Hypothalamus (tissue), 51 donors: ENCODE measurements around the gene TRIM46.
A peak's percentile ranks its signal among the peaks of the same experiment; 100 is the strongest.

Experiments
- DNase-seq, 51 donors: peaks; one replicate each; lab custom pipeline; 2025; lab: John Stamatoyannopoulos, UW

TRIM46 gene, protein sequence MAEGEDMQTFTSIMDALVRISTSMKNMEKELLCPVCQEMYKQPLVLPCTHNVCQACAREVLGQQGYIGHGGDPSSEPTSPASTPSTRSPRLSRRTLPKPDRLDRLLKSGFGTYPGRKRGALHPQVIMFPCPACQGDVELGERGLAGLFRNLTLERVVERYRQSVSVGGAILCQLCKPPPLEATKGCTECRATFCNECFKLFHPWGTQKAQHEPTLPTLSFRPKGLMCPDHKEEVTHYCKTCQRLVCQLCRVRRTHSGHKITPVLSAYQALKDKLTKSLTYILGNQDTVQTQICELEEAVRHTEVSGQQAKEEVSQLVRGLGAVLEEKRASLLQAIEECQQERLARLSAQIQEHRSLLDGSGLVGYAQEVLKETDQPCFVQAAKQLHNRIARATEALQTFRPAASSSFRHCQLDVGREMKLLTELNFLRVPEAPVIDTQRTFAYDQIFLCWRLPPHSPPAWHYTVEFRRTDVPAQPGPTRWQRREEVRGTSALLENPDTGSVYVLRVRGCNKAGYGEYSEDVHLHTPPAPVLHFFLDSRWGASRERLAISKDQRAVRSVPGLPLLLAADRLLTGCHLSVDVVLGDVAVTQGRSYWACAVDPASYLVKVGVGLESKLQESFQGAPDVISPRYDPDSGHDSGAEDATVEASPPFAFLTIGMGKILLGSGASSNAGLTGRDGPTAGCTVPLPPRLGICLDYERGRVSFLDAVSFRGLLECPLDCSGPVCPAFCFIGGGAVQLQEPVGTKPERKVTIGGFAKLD

DNA sequence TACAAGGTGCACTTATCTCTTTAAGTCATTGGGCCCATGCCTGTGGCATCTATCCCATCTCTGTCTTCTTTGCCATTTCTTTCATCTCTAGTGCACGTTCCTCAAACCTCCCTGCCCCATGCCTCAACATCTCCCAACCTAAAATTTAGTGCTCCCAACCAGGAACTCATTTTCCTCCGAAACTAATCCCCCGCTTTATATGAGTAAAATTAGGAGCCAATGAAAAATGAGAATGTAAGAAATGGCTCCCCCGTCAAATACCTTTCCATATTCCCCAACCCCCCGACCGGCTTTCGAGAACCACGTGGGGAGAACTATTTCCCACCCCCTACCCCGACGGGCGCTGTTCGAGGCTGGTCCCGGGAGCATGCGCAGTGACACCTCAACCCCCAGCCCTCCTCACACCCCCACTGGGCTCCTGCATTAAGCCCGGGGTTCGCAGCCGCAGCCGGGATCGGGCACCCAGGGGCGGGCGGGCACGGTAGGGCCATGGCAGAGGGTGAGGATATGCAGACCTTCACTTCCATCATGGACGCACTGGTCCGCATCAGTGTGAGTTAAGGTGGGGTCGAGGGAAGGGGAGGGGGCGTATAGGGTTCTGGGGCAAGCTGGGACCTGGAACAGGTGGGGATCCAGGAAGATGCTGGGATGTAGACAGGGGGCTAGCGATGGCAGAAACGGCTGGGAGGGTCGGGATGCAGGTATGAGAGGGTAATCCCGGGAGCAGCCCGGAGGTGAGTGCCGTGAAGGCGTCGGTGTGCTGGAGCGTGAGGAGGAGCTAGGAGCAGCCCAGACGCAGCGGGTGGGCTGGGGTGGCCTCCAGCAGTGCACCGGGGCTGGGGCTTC is at the start of gene TRIM46:
Gene TRIM46, plus strand, starts transcription at position 372 of the 846 bp plus-strand sequence. Its CDS starts 118 bp downstream, at position 490.
- DNase-seq, result peak in 34 of 51 donors; percentile 18 to 89 (median 49)

DNA sequence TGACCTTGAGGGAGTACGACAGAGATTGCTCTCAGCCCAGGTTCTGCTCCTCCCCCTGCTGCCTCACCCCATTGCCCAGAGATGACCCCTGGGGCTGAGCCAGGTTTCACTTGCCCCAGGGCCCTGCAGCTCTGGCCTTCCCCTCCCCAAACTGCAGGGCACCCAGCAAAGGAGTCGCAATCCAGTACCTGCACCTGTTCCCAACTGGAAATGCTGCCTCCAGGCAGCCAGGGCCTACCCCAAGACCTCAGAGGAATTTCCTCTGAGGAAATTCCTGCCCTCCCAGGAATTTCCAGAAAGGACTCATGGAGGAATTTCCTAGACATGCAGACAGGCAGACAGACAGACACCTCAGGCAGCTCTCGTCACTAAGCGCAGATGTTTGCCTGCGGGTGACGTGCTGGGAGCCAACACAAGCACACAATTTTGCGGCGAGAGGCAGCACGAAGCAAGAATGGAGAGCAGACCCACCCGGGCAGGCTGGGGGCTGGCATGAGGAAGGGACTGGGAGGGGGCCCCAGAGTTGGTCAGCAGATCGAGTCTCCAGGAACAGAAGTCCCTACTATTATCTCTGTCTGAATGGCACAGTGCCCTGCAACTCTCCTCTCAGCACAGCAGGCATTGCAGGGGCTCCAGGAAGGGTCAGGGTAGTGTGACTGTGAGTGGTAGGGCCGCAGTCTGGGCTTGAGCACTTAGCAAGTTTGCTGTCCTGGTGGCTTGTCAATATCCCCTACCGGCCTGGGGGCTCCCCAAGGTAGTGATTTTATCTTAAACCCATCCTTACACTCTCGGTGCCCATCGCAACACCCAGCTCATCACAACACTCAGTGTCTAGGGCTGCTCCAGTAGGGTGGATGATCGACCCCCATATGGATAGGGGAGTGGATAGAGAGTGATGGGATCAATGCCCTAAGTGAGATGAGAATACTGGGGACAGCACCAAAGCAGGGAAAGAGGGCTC is 48.9 kb upstream of the TRIM46 start:
- DNase-seq, result no peak

DNA sequence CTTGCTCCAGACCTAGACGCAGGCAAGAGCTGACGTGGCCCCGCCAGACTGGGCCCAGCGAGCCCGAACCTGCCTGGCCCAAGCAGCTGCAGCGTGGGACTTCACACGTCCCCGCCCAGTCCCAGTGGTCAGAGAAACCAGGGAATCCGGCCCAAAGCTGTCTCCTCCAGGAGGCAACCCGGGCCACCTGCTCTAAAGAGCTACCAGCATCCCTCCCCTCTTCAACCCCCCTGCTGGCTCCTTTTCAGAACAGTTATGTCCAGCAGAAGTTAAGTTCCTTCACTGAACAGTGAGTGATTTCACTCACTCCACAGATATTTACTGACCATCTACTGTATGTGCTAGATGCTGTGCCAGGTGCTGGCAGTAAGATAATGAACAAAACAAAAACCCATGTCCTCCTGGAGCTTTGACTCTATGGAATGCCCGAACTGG is 48.1 kb upstream of the TRIM46 start:
- peak in 4 of 51 donors; percentile 8 to 43 (median 18) for DNase-seq

DNA sequence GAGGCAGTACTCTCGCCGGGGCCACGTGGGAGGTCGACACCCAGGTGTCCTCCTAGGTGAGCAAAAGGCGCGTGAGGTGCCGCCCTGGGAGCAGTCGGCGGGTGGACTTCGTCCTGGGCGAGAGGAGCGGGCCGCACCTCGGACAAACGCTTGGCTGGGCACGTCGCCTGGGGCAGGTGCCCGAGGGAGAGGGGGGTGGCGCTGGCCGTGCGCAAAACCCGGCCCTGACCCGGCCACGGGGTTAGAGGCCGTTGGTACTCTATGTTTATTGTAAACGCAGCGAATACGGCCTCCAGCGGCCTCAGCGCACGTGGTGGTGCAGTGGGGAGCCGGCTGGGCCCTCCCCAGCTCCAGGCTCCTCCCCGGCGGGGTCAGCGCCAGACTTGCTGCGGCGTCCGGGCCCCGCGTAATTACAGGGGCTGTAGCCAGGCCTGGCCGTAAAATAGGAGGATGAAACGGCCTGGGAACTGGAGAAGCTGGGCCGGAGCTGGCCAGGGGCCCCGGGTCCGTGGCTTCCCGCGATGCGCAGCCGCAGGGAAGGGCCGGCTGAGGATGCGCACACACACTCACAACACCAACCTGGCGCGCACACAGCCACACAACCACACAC is 47.6 kb upstream of the TRIM46 start:
- peak in 49 of 51 donors; percentile 29 to 88 (median 68) for DNase-seq

DNA sequence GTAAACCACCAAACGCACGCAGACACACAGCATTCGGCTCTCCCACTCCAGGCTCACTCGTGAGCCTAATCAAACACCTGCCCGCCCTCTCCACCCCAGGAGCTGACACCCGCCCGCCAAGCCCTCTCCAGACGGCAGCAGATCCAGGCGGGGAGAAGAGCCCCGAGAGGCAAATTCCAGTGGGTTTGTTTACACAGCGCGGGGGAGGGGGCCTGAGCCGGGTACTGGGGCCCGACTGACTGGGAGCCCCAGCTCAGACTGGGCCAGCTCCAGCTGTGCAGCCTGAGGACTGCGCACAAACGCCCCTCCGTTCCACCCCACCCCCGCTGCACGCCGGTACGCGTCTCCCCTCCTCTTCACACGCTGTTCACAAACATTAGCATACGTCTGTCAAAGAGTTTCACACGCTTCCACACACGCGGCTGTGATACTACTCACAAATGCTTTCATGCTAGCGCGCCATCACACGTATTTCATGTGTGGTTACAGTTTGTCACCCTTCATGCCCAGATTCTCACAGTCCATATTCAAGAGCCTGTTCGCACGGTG is 47.0 kb upstream of the TRIM46 start:
- peak in 38 of 51 donors; percentile 33 to 91 (median 62) for DNase-seq

DNA sequence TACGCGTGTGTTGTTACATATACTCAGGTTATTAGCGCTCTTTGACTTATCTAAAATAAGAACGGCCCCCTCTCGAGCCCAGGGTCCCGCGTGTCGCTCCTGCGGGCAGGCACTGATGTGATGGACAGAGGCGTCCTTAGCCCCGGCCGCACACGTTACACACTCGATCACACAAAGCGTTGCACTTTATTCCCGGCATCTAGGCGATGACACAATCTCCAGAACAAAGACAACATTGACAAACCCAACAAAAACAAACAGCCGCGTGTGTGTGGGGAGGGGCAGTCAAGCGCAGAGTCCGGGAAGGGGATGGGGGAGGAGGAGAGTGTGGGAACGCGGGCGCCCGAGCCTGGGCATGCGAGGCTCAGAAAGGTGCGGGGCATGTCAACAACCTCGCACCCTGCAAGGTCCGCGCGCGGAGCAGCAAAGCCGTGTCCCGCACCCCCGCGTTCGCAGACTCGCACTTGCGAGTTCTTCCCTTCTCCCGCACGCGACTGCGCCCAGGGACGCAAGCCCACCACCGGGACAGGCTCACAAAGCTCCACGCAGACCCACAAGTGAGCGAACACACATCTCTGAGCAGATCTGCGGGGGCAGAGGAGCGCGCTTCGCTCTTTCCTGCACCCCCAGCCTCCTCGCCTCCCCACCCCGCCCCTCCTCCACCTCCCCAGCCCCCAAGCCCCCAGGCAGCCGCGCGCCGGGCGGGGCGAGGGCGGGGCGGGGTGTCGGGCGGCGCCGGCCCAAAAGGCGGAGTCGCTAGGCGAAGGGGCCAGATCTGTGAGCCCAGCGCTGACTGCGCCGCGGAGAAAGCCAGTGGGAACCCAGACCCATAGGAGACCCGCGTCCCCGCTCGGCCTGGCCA is 46.3 kb upstream of the TRIM46 start, which contains the start of gene EFNA1:
Gene EFNA1, plus strand, starts transcription at position 772 of the 862 bp plus-strand sequence. CDS start 102 bp downstream, outside the sequence.
- peak in 50 of 51 donors; percentile 35 to 94 (median 82) for DNase-seq

DNA sequence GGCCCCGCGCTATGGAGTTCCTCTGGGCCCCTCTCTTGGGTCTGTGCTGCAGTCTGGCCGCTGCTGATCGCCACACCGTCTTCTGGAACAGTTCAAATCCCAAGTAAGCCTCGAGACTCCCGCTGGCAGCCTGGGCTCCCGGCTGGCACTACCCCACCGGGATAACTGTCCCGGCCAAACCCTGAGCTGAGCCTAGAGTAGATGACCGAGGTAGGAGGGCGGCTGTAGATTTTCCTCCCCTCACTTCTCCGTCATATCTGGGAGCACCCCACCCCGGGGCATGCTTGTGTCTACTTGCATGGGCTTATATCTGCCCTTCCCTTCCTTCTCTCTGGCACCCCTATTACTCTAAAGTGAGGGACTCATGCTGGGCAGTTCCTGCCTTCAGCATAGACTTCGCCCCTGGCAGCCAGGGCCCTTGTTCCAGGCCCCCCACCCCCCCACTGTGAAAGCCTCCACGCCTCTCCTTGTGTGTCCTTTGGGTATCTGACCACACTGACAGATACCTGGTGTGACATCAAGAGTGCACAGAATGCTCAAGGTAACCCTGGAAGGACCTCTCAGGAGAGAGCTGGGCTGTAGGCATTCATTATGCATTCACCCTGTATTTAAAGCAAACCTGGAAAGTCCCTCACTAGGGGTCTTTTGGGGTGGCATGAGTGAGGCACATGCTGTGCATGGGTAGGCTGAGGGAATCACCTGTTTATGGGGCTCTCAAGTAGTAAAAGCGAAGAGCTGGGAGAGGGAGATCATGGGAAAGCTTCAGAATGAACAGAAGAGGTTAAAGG is 45.5 kb upstream of the TRIM46 start:
- DNase-seq, result peak in 2 of 51 donors; percentile 24 to 52

DNA sequence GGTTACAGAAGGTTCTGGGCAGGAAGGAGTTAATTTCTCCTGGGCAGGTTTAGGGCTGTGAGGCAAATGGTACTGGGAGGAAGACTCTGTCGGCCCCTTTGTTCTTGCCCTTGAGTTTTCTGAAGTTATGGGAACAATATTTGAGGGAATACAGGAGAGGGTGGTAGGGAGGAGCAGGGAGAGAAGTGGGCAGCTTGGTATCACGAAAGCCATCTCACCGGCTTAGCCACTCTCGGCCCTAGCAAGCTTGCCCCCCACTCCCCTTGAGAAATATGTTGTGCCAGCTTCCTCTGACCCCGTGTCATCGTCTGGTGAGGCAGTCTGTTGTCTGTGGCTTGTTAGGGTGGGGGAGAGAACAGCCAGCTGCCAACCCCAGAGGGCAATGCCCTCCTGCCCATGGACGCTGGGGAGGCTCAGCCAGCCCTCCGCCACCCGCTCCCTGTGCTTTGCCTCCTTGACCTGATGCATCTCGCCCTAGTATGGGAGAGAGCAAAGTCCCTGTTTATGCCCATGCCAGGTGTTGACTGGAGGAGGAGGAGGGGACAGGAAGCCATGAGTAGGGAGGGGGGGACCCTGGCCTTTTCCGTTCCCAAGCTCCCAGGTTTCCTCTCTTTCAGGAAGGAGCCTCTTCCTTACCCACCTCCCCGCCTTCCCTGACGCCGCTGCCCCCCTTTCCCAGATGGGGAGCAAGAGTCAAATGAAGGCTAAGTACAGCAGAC is 44.7 kb upstream of the TRIM46 start:
- peak in 38 of 51 donors; percentile 9 to 79 (median 32) for DNase-seq

DNA sequence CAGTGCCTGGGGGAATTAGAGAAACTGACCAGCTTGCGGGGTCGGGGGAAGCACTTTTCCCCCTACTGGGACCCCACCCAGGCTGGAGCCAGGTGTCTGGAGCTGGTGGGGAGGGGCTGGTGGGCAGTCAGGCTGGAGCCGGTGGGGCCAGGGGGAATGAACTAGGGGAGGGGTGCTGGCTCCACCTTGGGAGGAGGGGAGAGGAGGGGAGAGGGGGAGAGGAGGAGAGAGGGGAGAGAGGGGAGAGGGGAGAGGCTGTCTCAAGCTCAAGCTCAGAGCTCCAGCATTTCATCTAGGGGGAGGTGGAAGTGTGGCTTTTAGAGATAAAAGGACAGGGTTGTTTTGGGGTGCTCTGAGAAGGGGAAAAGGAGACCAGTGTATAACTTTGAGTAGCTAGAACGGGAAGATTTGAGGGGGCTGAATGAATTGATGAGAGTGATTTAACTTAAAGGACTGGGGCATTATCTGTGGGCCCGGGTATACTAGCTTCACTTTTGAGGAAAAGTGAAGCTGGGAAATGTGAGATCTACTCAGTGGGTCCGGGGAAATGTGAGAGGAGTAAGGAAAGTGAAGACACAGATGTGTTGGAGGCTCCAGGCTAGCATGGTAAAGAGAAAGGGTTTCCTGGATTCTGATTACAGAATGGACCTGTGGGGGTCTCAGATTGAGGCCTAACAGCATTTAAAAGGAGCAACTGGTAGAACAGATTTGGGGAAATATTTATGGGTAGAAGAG is 43.2 kb upstream of the TRIM46 start:
- no peak for DNase-seq

DNA sequence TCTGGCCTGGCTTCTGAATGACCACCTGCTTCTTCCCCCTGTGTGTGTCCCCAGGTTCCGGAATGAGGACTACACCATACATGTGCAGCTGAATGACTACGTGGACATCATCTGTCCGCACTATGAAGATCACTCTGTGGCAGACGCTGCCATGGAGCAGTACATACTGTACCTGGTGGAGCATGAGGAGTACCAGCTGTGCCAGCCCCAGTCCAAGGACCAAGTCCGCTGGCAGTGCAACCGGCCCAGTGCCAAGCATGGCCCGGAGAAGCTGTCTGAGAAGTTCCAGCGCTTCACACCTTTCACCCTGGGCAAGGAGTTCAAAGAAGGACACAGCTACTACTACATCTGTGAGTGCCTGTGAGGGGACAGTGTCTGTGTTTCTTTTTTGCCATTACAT is 42.4 kb upstream of the TRIM46 start:
- no peak for DNase-seq

DNA sequence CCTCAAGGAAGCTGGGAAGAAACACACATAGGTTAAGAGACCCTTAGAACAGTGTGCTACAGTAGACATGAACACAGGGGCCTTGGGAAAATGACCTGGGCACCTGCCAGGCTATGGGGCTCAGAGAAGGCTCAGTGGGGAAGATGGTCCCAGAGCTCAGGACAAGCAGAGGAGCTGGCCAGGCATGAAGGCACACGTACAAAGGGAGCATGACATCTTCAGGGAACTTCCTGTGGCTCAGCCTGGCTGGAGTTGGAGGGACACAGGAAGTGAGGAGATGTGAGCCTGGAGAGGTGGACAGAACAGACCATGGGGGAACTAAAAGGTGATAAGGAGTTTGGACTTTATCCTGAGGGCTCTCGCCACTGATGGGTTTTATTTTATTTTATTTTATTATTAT is 41.8 kb upstream of the TRIM46 start:
- DNase-seq, result no peak

DNA sequence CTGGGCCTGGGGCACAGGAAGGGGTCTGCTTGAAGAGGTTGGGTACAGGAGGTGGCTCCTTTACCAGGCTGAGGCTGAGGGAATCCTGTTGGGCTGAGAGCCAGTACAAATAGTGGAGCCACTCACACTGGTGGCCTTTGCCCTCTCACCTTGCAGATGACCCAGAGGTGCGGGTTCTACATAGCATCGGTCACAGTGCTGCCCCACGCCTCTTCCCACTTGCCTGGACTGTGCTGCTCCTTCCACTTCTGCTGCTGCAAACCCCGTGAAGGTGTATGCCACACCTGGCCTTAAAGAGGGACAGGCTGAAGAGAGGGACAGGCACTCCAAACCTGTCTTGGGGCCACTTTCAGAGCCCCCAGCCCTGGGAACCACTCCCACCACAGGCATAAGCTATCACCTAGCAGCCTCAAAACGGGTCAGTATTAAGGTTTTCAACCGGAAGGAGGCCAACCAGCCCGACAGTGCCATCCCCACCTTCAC is 39.8 kb upstream of the TRIM46 start:
- no peak for DNase-seq

DNA sequence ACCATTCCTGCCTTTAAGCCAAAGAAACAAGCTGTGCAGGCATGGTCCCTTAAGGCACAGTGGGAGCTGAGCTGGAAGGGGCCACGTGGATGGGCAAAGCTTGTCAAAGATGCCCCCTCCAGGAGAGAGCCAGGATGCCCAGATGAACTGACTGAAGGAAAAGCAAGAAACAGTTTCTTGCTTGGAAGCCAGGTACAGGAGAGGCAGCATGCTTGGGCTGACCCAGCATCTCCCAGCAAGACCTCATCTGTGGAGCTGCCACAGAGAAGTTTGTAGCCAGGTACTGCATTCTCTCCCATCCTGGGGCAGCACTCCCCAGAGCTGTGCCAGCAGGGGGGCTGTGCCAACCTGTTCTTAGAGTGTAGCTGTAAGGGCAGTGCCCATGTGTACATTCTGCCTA is 39.3 kb upstream of the TRIM46 start:
- DNase-seq, result no peak

DNA sequence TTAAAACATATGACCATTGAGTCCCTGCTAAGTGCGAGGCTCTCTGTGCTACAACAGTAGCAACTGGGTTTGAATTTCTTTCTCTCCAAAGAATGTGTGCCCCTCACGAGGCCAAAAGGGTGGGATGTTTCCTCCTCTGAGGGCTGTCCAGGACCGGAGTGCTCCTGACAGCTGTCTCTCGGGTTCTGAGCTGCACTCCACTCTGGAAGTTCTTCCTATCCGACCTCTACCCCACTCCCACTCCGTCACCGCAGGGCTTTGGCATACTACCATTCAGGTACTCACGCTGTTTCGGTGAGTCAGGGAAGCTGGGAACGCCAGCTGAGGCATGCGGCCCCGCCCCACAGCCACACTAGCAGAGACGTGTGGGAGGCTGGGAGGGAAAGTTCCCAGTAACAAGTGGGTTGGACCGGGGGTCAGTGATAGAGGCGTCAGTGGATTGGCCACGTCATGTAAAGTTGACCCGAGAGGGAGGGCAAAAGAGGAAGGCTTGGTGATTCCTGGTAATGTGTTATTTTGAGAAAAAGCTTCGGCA is 38.7 kb upstream of the TRIM46 start:
- DNase-seq, result peak in 37 of 51 donors; percentile 18 to 86 (median 49)
